GM12875 (cell line): ENCODE results near the gene MAP2K6.

Experiments
- H3K4me3 ChIP-seq: one replicate; pipeline ENCODE4 v1.5.1; 2011; ENCODE audit warnings: low read depth, low read length, control low read depth
- TF ChIP-seq, protein P1 (sequence below): IDR thresholded peaks from 2 replicates; pipeline ENCODE4 v1.5.1; 2011; ENCODE audit warnings: low read depth, mild to moderate bottlenecking, control low read depth, inconsistent platforms, low read length, moderate library complexity, borderline replicate concordance; ENCODE audit not compliant: insufficient read depth

The MAP2K6 gene

DNA sequence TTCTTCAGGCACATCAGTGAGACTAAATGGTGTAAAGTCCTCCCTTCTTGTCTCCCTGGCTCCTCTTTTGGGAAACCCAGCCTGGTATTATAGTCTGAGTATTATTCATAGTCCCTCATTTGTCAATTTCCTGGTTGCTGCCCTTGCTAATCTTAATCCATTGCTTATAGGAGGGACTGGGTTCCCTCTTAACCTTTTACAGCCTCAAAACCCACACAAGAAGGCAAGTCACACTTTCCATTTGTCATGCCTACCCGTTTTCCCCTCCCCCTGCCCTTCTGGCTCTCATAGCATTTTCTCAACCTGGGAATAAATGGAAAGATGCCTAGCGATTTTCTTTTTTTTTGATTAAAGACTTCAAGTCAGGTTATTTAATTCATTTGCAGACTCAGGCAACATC is 124.8 kb downstream of the MAP2K6 start:
- TF ChIP-seq, protein P1, sequence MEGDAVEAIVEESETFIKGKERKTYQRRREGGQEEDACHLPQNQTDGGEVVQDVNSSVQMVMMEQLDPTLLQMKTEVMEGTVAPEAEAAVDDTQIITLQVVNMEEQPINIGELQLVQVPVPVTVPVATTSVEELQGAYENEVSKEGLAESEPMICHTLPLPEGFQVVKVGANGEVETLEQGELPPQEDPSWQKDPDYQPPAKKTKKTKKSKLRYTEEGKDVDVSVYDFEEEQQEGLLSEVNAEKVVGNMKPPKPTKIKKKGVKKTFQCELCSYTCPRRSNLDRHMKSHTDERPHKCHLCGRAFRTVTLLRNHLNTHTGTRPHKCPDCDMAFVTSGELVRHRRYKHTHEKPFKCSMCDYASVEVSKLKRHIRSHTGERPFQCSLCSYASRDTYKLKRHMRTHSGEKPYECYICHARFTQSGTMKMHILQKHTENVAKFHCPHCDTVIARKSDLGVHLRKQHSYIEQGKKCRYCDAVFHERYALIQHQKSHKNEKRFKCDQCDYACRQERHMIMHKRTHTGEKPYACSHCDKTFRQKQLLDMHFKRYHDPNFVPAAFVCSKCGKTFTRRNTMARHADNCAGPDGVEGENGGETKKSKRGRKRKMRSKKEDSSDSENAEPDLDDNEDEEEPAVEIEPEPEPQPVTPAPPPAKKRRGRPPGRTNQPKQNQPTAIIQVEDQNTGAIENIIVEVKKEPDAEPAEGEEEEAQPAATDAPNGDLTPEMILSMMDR = no peak
- H3K4me3 ChIP-seq = no peak overlapping the region

DNA sequence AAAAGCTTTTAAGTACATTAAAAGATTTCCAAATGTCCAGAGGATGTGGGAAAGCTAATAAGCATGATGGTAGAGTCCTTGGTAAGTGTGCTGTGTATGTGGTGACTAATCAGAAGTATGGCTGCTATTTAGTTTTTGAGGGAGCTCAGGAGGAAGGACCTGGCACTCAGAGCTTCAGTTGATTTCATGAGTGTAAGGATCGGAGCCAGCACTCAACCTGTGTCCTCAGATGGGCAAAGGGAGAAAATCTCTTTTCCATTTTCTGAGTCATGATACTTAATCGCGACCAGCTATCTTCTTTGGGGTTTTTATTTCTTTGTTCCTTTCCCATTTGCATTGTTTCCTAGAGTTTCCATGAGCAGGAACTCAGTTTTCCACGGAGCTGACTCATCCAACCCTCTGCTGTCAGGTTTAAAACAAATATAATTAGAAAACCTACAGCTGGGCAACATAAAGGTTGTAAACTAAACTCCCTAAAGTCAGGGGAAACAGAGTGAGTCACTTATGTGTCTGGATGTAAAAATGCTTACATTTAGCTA is 125.4 kb downstream of the MAP2K6 start:
- TF ChIP-seq, protein P1 = no peak
- no peak overlapping the region for H3K4me3 ChIP-seq

DNA sequence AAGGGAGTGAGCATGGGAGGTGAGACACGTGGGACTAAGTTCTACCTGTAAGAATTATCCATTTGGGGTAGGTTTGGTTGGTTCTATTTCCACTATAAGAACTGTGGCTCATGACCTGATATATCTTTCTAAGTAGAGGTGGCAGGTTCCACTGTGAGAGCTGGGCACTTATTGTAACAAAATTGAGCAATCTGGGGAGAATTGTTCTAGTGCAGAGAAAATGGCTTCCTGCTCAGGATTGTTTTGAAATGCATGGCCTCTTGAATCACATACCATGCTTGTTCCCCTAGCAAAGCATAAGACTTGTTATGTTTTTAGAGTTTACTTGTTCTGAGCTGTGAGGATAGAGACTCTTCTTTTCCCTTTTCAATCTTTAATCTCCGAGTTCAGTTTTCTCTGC is 125.9 kb downstream of the MAP2K6 start:
- no peak overlapping the region for H3K4me3 ChIP-seq
- TF ChIP-seq, protein P1 = no peak

DNA sequence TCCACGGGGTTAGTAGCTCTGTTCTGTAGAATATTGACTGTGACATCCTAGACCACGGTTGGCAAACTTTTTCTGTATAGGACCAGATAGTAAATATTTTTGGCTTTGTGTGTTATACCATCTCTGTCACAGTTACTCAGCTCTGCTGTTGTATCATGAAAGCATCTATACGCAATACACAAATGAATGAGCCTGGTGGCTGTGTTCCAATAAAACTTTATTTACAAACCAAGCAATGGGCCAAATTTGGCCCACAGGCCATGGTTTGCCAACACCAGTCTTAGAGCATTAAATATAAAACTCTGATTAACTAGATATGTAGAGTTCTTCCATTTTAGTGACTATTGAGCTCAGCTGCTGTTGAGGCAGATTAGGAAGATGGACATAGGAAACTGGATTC is 132.7 kb downstream of the MAP2K6 start:
- H3K4me3 ChIP-seq = no peak overlapping the region
- TF ChIP-seq, protein P1 = no peak

DNA sequence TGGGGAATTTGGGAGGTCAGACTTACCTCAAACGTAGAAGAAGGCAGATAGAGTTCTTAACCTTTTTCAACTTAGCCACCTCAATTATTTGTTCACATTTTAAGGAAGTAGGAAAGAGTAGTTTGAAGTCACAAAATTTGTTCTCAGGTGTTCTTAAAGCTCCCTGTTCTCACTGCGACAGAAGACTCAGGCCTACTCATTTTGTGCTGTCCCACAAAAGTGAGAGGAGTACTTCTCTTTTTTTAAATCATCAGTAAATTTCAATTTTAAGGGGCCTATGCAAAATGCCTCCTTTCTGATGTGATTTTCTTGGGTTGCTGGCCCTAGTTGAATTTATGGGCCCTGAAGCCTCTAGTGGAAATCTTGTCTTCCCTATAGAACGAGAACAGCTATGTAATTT is 133.4 kb downstream of the MAP2K6 start:
- TF ChIP-seq, protein P1 = no peak
- no peak overlapping the region for H3K4me3 ChIP-seq

DNA sequence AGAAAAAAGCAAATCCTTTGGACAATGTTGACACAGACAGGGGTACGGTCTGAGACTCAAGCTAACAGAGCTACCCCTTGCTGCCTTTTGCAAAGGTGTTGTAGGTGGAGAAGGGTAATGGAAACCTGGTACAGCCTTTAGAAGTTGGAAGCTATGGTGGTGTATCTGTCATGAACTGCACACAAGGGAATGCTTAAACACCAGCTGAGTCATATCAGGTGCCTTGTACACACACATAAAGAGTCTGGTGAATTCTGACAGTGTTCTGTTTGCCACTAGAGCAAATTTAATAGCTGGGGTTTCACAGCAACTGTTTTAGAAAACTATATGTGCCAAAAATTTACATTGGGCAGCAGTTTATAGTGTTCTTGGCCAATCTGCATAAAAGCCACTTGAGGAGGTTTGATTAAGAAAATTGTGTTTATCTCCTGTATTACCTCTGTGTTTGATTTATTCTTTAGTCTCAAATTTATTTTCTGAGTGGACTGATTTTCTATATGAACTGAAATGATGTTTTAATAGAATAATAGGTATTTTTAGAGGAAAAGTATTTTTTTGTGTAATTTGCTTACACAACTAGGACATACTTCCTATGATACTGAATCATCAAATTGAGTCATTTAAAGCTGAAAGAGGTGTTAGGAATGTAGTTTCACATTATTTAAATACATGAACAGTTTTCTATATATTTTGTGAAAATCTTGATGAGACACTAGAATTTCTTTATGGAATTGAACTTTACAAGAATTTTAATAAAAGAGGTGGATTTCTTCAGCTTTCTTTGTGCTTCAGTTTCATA is 136.9 kb downstream of the MAP2K6 start:
- TF ChIP-seq, protein P1 = no peak
- no peak overlapping the region for H3K4me3 ChIP-seq
